BE2C (cell line): ENCODE data around the gene DUOXA2.

Experiments
- DNase-seq: peaks from one replicate; pipeline ENCODE4 v3.0.0-alpha.2; 2020
- H3K27me3 ChIP-seq: fragments of 250-450 bp; sonication (Bioruptor Pico); 2 replicates; pipeline ENCODE4 v1.5.1; 2020; ENCODE audit warnings: mild to moderate bottlenecking
- H3K36me3 ChIP-seq: fragments of 250-450 bp; sonication (Bioruptor Pico); 2 replicates; pipeline ENCODE4 v1.5.1; 2020; ENCODE audit warnings: mild to moderate bottlenecking
- H3K4me1 ChIP-seq: fragments of 250-450 bp; sonication (Bioruptor Pico); 2 replicates; pipeline ENCODE4 v1.5.1; 2020
- H3K4me3 ChIP-seq: 2 replicates; pipeline ENCODE4 v1.5.1; 2011; ENCODE audit warnings: low read depth, low read length
- H3K9me3 ChIP-seq: fragments of 250-450 bp; sonication (Bioruptor Pico); 2 replicates; pipeline ENCODE4 v1.5.1; 2020
- TF ChIP-seq, protein P1 (sequence below): IDR thresholded peaks from 2 replicates; pipeline ENCODE4 v1.5.1; 2012; ENCODE audit warnings: mild to moderate bottlenecking, low read depth, low read length

DUOXA2 gene

DNA sequence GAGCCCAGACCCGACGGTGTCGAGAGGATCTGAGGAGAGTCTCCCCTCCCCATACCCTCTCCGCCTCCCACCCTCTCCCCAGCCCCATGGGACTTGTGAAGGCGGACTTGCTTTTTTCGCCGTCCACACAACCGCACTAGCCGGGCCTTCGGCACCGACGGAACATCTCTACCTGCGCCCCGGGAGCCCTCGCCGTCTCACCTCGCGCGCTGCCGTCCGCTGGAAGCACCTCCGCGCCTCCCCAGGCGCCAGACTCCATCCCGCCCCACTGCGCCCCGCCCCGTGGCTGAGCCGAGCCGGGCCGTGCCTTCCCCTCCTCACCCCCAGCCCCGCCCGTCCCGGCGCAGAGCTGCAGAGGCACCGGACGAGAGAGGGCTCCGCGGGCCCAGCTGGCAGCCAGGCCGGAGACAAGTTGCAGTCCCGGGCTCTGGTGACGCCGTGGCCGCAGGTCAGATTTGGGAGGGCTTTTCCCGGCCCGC lies 15.6 kb downstream of the DUOXA2 start, which contains the start of the genes DUOX1 and DUOXA1:
TSS of gene DUOX1 (plus strand) at position 344 of the 479 bp plus-strand sequence. CDS start 1,973 bp downstream, outside the sequence.
TSS of gene DUOXA1 (minus strand) at position 229 of the 479 bp plus-strand sequence. CDS start 6,865 bp downstream, outside the sequence.
- DNase-seq: no peak
- Histone ChIP-seq H3K4me3 (no peak within 1 kb of the TSS), H3K9me3 (no peaks in the 10 kb centered on the region), H3K4me1 (peaks cover 24% of the 10 kb centered on the region), H3K27me3 (no peaks in the 10 kb centered on the region; the same call in 1 of the 2 replicates), H3K36me3 (no peaks in the 10 kb centered on the region)
- TF ChIP-seq, protein P1, sequence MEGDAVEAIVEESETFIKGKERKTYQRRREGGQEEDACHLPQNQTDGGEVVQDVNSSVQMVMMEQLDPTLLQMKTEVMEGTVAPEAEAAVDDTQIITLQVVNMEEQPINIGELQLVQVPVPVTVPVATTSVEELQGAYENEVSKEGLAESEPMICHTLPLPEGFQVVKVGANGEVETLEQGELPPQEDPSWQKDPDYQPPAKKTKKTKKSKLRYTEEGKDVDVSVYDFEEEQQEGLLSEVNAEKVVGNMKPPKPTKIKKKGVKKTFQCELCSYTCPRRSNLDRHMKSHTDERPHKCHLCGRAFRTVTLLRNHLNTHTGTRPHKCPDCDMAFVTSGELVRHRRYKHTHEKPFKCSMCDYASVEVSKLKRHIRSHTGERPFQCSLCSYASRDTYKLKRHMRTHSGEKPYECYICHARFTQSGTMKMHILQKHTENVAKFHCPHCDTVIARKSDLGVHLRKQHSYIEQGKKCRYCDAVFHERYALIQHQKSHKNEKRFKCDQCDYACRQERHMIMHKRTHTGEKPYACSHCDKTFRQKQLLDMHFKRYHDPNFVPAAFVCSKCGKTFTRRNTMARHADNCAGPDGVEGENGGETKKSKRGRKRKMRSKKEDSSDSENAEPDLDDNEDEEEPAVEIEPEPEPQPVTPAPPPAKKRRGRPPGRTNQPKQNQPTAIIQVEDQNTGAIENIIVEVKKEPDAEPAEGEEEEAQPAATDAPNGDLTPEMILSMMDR: no peak

DNA sequence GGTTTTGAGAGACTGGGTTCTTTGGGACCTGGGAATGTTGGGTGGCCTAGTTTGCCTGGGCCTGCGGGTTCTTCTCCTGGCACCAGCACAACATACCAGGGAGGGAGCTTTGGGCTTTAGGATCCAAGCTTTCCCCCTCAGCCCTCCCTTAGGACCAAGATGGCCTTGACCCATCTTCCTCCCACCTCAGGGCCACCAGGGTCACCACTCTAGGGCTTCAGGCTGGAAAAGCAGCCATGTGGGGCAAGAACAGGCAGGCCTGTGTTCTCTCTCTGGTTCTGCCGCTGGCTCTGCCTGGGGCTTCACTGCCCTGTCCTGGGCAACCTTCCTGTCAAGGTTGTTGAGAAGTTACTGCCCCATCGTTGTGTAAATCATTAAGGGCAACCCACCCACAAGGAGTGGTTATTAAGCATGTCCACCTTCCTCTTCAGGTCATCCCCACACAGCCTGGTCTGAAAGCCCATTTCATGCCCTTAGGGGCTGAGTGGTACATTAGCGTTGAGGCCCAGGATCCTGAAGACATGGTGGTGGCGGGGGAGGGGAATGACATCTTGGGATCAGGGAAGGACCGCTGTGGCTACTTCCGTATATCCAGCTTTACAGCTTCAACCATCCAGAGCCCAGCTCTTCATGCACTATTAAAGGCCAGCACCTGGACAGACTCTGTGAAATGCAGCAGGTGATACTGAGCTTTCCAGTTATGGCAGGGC lies 16.3 kb downstream of the DUOXA2 start:
- H3K4me1 ChIP-seq: peaks cover 24% of the 10 kb centered on the region
- H3K36me3 ChIP-seq: no peaks in the 10 kb centered on the region
- no peaks in the 10 kb centered on the region; the same call in 1 of the 2 replicates for H3K27me3 ChIP-seq
- H3K4me3 ChIP-seq: no peak overlapping the region
- TF ChIP-seq, protein P1: no peak
- DNase-seq: no peak
- H3K9me3 ChIP-seq: no peaks in the 10 kb centered on the region

DNA sequence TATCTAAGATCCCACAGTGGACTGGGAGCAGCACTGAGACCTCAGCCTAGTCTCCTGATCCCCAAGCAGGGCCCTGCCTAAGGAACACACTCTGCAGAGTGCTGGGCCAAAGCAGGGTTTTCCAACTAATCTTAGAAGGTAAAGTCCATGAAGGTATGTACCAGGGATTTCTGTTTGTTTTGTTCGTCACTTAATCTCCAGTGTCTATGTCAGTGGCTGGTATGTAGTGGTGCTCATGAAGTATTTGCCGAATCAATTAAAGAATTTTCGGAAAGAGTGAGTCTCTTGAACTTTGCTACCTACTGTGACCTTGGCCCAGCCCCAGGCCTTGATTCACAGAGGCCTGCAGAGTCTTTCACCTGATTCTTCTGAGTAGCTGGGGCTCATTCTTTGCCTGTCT lies 17.4 kb downstream of the DUOXA2 start:
- H3K9me3 ChIP-seq: no peaks in the 10 kb centered on the region
- no peaks in the 10 kb centered on the region for H3K36me3 ChIP-seq
- TF ChIP-seq, protein P1: no peak
- no peak overlapping the region for H3K4me3 ChIP-seq
- H3K27me3 ChIP-seq: no peaks in the 10 kb centered on the region; the same call in 1 of the 2 replicates
- peaks cover 22% of the 10 kb centered on the region for H3K4me1 ChIP-seq
- DNase-seq: no peak

DNA sequence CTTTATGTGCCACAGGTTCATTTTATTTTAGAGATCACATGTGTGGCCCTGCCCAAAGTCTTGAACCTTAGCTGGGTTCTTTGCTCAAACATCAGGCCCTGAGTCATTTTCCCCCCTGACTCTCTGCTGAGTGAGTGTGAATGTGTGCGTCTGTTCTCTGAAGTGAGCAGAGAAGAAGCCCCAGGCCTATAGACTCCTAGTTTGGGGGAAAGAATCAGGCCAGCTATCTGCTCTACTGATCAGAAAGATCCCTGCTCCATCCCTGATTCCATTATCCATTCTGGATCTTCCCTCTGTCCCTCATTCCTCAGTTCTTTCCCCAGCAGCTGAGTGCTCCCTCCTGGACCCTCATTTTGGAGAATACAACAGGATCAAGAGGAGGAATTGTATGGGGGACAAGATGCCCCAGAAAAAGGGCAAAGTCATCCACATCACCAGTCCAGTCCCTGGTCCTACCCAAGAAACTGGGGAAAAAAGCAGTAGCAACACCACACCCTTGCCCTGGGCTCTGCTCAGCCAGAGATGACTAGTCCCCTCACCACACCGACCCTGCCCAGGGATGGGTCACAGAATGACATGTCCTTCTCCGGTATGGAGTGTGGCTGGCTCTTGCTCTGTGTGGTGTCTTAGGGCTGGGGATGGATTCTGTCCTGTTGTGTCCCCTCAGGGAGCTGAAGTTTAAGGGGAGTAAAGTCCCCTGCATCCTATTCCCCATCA lies 18.9 kb downstream of the DUOXA2 start:
- H3K27me3 ChIP-seq: no peaks in the 10 kb centered on the region; the same call in 1 of the 2 replicates
- TF ChIP-seq, protein P1: no peak
- no peak for DNase-seq

DNA sequence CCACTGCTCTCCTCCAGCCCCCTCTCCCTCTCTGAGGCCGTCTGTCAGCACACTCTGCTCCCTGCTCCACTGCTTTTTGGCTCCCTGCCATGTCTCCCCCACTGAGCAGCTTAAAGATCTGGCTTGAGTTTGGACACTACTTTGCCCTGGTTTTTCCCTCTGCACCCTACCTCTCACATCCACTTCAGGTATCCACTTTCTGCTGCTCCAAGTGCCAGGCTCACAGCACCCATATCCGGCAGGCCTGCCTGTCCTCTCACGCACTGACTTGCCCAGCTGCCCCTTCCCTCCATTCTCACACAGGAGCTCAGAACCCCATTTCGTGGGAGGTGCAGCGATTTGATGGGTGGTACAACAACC lies 19.4 kb downstream of the DUOXA2 start:
- H3K4me1 ChIP-seq: peaks cover 22% of the 10 kb centered on the region
- no peaks in the 10 kb centered on the region for H3K36me3 ChIP-seq
- no peaks in the 10 kb centered on the region for H3K9me3 ChIP-seq
- no peak overlapping the region for H3K4me3 ChIP-seq
- TF ChIP-seq, protein P1: no peak
- peak; percentile 88 for DNase-seq
- H3K27me3 ChIP-seq: no peaks in the 10 kb centered on the region; the same call in 1 of the 2 replicates

More for the DNA sequence above, 18.9 kb downstream of the DUOXA2 start:
- Histone ChIP-seq H3K4me3 (no peak overlapping the region), H3K9me3 (no peaks in the 10 kb centered on the region), H3K36me3 (no peaks in the 10 kb centered on the region), H3K4me1 (peaks cover 22% of the 10 kb centered on the region)
